H1 (cell line): ENCODE data around the gene SUCLG2. TPM values are rescaled to one million over a fixed set of nuclear protein-coding genes. Genes with fewer than 3 reads are reported as not detected.

Experiments used
- CTBP2 ChIP-seq: IDR thresholded peaks from 2 replicates; pipeline ENCODE4 v1.7.0; 2011; ENCODE audit warnings: borderline replicate concordance, mild to moderate bottlenecking, moderate library complexity, mixed read lengths, low read length; ENCODE audit not compliant: insufficient read depth, insufficient read length
- GABPA ChIP-seq: IDR thresholded peaks from 2 replicates; pipeline ENCODE4 v1.6.1; 2011; ENCODE audit warnings: mild to moderate bottlenecking, low read length, moderate library complexity, borderline replicate concordance; ENCODE audit not compliant: insufficient read depth
- POU5F1 ChIP-seq: IDR thresholded peaks from 2 replicates; pipeline ENCODE4 v1.6.1; 2011; ENCODE audit warnings: low read depth, mild to moderate bottlenecking, low read length, moderate library complexity
- RXRA ChIP-seq: IDR thresholded peaks from 2 replicates; pipeline ENCODE4 v1.6.1; 2011; ENCODE audit warnings: low read depth, mild to moderate bottlenecking, low read length, moderate library complexity; ENCODE audit not compliant: insufficient read depth
- SUZ12 ChIP-seq: fragments of 200-600 bp; sonication (generic); IDR thresholded peaks from 2 replicates; pipeline ENCODE4 v1.6.1; 2012; ENCODE audit warnings: mild to moderate bottlenecking, inconsistent platforms, low read length, moderate library complexity, mixed read lengths
- polyA plus RNA-seq, 7 experiments: library from polyadenylated mRNA; depleted of rRNA in 3 of 7; stranded (reverse) in 5 of 7; unstranded in 2 of 7; fragments of >200 nt in 5 of 7; fragments of 200-250 nt in 2 of 7; gene quantifications; 1 replicate in 5 of 7; 2 replicates in 1 of 7; 4 replicates in 1 of 7; pipeline versions ENCODE4 v1.2.1 to v1.2.3, GENCODE V29; 2011 to 2013; ENCODE audit warnings: missing spikeins in 2 of 7, mixed read lengths in 2 of 7
- total RNA-seq: library from RNA; stranded (reverse); fragmentation: NEBNext Ultra II Directional; extraction: Animal tissue kit (Norgen Biotek cat#: 25700); gene quantifications from 2 replicates; pipeline ENCODE4 v1.2.1, GENCODE V29; 2021

The SUCLG2 gene
- total and polyA plus RNA-seq, 2 of the 8 experiments (the other 6 are each of a cell fraction or from before 2014, with no cell fraction given), result 12.9 to 46.2 TPM

DNA sequence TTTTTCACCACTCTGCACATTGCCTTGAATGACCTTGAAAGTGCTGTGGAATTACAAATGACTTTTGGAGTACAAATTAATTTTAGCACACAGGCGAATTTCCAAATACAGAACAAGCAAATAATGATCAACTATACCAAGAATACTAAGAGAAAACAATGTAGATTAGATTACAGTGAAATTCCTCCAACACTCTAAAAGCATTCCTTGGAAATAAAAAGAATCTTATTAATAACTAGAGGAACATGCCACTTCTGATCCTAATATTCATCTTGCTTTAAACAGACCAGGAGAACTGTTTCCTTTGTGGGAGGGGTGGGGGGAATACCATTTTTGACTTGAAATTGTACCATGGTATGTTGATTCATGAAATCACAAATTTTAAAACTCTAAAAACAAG lies 167.5 kb downstream of the SUCLG2 start (continued):
- no peak for TF ChIP-seq RXRA
- no peak for TF ChIP-seq GABPA
- no peak for TF ChIP-seq SUZ12
- TF ChIP-seq CTBP2, result no peak
- no peak for TF ChIP-seq POU5F1
